ENCODE data around the gene JAZF1.

The JAZF1 gene

DNA sequence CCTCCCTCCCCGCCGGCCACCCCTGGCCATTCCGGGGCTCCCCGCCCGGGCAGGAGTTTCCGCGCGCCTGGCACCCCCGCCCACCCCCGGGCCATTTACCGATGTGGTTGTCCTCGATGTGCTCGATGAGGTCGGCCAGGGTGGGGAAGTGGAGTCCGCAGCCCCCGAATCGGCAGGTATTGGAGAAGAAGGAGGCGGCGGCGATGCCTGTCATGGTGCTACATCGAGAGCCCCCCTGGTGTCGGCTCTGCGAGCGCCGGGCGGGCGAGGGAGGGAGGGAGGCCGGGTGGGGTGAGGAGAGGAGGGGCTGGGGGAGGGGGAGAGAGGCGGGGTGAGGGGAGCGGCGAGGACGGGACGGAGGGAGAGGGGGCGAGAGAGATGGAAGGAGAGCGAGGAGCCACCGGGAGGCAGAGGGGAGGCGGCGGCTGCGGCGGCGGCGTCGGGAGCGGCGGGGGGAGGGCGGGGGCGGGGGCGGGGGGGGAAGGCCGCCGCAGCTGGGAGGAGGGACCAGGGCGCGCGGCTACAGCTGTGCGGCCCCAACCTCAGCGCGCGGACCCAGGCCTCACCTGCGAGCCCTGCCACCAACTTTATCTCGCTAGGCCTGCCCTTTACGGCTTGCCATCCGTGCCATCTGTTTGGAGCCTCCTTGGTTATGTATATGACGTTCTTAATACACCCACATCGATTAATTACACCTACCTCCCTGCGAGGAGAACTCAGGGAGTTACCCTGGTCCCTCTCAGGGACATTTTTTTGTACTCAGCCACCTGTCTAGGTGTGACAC, at the start of gene JAZF1:
JAZF1 (minus strand) TSS at position 432 of the 784 bp plus-strand sequence.
- DNase-seq (ENCODE audit: low read depth): peak; percentile 41

DNA sequence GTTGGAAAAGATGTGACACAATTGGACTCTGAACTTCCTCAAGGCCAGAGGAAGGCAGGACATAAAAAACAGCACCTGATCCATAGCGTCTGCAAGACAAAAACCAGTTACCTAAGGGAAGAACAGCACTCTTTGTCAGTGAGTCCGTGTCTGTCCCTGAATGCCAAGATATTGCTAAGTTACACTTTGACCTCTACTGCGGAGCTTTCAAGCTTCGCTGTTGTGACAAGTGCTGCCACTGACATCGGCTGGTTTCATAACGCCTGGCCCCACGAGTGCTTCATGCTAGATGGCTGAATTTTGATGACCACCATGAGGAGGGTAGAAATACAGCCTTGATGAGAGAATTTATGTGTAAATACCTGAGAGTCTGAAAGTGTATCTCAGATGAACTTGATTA, 49.7 kb upstream of the JAZF1 start:
- no peak for DNase-seq (ENCODE audit: low read depth)

DNA sequence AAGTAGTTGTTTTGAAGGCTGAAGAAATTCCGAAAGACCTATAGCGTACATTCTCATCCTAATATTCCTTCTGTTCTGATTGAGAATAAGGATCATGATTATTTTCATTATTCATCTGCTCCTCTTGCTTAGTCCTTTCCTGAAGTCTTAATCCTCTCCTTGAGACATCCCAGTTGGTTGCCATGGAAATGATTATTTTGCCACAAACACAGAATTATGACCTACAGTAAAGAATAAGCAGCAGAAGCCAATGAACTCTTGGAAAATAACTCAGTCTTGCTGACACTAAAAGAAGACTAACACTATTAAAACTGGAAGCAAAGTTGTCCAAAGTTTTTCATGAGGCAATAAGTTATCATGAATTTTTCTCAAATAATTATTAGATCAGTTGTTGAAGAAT, 47.8 kb upstream of the JAZF1 start:
- DNase-seq (ENCODE audit: low read depth): peak; percentile 16

DNA sequence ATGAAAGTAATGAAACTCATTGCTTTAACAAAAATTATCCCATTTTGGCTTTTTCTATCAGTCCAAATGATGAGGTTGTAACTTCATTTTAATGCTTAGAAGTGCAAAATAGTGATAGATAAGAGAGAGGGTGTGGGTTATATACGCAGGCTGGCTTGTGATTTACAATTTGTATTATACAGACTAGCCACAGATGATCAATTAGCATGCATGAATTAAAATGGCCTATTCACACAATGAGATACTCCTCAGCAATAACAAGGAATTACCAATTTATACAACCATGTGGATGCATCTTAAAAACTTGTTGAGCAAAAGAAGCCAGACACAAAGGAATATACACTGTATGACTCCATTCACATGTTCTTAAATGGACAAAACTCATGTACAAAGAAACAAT, 45.4 kb upstream of the JAZF1 start:
- DNase-seq (ENCODE audit: low read depth): no peak

DNA sequence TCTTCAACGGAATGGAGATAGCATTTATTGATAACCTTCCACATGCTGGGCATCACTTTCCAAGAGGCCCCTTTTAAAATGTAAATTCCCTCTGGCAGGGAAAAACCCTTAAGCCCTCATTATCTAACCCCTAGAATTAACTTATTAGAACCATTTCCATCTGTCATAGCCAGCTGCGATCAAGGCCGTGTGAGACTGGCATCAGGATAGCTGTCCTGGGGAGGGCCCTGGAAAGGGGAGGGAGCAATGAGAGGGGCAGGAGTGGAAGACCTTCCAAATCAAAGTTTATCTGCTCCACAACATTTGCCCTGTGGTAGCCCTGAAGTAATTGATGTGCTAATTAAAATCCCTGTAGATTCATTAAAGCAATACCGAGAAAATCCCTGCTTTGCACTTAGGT, 45.0 kb upstream of the JAZF1 start:
- DNase-seq (ENCODE audit: low read depth): no peak

DNA sequence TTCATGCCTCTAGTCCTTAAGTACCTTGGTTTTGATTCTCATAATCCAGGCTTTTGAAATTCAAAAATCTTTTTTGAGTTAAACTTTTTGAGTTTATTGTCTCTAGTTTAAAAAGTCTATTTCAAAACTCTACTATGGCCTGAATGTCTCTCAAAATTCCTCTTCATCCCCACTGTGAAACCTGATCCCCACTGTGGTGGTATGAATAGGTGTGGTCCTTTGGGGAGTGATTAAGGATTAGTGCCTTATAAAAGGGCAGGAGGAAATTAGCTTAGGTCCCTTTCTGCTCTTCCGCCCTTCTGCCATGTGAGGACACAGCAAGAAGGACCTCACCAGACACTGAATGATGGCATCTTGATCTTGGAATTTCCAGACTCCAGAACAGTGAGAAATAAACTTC, 44.1 kb upstream of the JAZF1 start:
- no peak for DNase-seq (ENCODE audit: low read depth)

DNA sequence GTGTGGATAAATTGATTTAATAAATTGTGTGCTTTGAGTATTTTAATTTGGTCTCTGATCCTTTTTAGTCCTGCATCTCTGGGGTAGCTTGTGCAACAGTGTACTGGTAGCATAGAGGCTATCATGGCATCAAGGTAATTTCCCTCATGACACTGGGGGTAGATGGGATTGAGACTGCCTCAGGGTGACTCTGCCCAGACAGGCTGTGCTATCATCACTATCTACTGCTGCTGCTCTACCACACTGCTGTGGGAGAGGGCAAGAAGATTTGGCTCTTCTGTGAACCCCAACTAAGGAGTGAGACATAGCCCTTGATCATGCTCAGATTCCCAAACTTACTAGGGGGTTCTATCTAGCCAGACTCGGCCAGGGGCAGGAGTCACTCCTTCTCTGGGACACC, 43.6 kb upstream of the JAZF1 start:
- no peak for DNase-seq (ENCODE audit: low read depth)

DNA sequence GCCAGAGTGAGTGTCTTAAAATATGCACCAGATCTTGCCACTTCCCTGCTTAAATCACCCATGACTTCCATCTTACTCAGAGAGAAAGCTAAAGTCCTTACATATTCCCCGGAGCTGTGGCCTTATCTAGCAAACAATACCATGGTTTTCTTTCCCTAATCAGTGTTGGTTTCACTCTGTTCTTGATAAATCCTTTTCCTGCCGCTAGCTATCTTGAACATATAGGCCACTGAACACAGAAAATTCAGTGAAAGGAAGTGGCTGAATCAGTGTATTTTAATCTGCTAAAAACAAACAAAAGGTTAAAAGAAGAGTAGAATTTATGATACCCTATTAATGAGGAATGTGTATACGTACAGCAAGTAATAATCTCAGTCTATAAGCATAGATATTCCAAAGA, 42.0 kb upstream of the JAZF1 start:
- no peak for DNase-seq (ENCODE audit: low read depth)

DNA sequence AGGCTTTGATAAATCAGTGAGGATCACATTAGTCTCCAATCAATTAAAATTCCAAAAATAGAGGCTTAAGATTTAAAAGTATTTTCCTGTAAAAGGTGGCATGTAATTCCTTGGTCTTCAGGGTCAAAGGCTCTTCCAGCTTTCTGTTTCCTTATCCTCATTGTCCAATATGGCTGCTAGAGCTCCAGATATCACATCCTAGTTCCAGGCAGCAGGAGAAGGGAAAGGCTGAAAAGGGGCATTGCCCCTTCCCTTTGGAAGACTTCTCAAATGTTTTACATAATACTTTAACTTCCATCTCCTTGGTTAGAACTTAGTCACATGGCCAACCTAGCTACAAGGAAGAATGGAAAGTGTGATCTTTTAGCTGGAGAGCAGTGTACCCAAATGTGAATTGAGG, 39.2 kb upstream of the JAZF1 start:
- DNase-seq (ENCODE audit: low read depth): no peak

DNA sequence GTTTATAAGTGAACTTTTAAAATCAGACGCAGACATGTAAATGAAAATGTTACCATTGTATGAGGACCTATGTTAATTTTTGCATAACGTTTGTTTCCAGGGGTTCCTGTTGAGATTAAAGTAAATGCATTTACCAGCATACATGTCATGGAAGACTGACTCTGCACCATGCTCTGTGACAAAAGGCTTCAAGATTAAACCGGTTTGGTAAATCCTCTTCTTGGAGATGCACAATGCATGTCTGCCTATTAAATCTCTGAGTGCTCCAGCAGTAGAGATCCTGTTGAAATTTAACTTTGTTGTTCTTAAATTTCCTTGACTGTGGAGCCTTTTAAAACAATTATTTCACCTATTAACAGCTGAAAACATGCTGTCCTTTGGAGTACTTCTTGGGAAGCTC, 36.5 kb upstream of the JAZF1 start:
- DNase-seq (ENCODE audit: low read depth): no peak

DNA sequence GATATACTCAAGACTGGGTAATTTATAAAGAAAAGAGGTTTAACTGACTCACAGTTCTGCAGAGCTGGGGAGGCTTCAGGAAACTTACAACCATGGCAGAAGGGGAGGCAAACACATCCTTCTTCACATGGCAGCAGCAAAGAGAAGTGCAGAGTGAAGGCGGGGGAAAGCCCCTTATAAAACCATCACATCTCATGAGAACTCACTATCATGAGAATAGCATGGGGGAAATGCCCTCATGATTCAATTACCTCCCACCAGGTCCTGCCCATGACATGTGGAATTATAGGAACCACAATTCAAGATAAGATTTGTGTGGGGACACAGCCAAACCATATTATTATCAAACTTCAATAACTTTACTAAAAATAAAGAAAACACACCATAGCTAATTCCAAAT, 30.4 kb upstream of the JAZF1 start:
- DNase-seq (ENCODE audit: low read depth): no peak

DNA sequence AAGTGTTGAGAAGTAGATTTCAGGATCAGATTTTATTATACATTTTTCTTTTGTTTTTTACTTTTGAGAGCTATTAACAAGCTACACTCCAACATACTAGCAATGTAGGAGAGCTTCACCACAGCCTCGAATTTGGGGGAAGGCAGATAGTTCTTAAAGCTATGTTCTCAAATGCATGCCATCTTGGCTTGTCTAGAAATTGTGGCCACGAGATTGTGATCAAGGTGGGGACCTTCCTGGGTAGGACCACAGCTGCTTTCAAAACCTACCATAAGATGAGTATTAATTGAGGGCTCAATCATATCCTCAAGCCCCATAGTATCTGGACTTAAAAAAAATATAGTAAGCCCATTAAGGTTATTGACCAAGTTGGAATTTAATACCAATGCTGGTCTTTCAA, 27.9 kb upstream of the JAZF1 start:
- DNase-seq (ENCODE audit: low read depth): no peak

DNA sequence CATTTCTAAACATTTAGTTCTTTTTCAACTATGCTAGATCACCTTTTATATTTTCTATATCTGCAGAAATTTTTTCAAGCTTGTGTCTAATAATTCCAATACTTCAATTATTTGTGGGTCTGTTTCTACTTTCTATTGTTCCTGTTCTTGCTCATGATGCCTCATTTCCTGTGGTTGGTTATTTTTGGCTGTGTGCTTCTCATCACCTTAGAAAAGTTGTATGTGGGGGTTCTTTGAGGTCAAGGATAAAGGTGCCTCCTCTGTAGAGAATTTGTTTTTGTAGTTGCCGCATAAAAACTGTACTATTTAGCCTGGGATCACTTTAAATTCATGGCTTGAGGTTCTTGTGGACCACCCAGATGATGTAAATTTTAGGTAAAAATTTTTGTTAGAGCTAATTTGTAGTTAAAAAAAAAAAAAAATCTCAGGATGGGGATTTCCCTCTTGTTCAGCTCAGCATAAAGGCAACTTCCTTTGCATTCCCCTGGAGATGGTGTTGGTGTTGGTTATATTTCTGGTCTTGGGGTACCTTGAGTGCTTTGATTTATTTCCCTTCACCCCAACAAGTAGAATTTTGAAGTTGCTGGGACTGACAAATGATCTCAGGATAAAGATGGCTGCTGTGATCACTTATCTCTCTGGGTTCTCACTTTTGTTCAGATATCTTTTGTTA, 27.0 kb upstream of the JAZF1 start:
- peak; percentile 37 for DNase-seq (ENCODE audit: low read depth)

DNA sequence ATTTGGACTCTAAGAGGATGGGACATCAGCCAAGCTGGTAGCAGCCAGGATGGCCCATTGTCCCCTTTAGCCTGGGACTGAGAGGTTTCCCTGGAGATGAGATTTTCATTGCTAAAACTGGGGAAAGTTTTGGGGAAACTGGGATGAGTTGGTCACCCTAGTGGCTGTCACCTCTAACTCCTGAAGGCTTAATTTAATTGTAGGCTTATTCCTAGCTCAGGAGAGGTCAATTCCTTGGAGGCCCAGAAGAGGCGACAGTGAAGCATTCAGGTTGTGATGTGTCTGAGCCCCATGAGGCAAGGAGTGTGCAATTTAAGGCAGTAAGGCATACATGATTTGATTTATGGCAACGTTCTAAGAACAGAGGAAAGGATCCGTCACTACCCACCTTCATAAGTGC, 24.9 kb upstream of the JAZF1 start:
- DNase-seq (ENCODE audit: low read depth): no peak

DNA sequence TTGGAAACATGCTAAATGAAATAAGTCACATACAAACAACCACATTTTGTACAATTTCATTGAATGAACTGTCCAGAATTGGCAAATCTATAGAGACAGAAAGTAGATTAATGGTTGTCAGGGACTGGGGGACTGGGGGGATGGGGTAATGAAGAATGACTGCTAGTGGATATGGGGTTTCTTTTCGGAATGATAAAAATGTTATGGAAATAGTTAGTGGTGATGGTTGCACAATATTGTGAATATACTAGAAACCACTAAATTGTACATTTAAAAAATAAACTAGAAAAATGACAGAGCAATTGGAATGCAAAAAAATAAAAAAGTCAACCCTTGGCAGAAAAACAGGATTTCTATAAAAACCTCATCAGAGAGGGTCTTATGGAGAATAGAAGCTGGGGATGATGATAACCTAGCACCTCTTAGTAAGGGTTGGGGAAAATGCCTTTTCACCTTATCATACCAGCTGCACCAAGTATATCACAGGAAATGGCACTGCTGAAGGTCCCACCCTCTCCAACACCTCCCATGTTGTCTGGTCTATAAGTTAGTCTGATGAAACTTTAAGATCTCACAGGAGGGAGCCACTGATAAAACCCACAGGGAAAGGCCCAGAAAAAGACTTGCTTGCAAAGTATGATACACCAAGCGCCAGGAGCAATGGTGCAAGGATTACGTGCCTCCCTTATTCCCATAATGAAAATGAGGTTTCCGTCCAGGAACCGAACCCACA, 23.1 kb upstream of the JAZF1 start:
- DNase-seq (ENCODE audit: low read depth): peak; percentile 70

DNA sequence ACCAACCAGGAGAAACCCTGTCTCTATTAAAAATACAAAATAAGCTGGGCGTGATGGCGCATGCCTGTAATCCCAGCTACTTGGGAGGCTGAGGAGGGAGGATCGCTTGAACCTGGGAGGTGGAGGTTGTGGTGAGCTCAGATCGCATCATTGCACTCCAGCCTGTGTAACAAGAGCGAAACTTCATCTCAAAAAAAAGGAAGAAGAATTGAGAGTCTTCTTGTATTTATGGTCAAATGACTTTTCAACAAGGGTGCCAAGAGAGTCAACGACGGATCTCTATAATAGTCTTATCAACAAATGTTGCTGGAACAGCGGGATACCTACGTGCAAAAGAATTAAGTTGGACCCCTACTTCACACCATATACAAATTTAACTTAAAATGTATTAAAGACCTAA, 21.6 kb upstream of the JAZF1 start:
- no peak for DNase-seq (ENCODE audit: low read depth)

DNA sequence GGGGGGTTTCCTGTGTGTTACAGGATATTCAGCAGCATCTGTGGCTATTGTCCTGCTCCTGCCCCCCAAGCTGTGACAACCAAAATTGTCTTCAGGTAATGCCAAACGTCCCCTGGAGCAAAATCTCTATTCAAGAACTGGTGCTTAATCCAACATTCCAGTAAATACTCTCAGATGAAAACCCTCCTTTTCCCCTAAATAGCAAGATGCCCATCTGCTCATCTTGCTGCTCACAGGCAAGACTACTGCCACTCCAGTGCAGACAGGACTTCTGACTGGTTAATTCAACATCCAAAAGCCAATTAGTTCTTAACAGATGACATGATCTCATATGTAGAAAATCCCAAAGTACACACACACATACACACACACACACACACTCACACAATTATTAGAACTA, 20.5 kb upstream of the JAZF1 start:
- DNase-seq (ENCODE audit: low read depth): no peak

DNA sequence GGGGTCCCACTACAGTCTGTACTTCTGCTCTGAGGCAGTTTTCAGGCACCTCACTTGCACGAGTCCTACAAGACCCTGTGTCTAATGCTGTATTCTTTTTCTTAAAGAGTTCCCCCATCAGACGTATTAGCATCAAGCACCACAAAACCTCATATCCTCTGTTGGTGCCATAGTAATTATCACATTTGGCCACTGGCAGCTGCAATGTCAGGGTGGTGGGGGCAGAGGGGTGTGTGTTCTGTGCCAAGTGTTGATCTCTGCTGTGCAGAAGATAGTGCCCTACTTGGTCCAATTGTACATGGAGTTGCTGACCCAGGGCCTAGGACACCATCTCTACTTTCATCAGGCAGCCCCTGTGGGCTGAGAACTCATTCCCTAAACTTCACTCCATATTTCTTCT, 20.0 kb upstream of the JAZF1 start:
- no peak for DNase-seq (ENCODE audit: low read depth)

DNA sequence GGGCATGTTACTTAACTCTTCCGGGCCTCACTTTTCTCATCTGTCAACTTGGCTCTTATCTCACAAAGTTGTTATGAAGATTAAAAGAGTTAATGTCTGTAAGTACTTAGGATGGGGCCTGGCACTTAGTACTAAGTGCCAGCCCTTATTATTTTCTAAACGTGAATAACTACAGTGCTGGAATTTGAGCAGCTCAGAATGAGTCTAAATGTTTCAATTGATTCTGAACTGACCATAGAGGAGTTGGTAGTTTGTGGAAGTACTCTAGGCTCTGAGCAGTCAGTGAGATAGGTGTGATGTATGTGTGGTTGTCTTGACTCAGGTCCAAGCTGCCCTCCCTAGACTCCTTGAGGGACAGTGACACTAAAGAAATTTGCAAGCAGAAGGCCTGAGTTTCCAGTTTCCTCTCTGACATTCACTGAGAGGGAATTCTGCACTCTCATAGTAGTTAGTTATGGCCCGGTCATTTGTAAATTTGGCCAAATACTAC, 18.5 kb upstream of the JAZF1 start:
- DNase-seq (ENCODE audit: low read depth): no peak

DNA sequence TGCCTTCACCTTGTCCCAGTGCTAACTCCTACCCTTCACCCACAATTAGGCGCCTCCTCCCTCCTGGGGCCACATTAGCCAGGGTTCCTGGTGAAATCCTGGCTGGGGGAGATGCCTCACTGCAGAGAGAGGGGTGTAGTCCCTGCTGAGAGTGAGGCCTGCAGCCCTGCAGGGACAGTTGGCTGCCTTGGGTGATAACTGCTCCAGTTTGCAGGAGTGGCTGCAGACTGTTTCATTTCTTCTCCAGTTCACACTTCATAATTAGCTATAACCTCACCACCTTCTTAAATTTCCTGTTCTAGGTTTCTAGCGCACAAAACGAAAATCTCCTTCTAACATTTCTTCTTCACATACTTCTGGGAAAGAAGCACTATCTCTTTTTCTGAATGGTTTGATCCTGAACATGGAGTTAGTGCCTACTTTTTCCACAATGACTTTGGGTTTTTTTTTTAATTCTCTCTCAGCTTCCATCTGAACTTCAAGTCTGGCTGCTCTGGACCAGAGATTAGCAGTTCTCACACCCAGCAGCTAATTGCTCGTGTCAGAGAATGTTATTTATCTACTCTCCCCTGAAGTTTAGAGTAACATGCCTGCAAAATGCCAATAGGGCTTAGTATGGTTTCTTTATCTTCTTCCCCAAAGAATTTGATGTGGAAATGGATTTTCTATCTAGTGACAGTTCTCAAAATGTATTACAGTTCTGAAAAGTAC, 15.5 kb upstream of the JAZF1 start:
- no peak for DNase-seq (ENCODE audit: low read depth)

DNA sequence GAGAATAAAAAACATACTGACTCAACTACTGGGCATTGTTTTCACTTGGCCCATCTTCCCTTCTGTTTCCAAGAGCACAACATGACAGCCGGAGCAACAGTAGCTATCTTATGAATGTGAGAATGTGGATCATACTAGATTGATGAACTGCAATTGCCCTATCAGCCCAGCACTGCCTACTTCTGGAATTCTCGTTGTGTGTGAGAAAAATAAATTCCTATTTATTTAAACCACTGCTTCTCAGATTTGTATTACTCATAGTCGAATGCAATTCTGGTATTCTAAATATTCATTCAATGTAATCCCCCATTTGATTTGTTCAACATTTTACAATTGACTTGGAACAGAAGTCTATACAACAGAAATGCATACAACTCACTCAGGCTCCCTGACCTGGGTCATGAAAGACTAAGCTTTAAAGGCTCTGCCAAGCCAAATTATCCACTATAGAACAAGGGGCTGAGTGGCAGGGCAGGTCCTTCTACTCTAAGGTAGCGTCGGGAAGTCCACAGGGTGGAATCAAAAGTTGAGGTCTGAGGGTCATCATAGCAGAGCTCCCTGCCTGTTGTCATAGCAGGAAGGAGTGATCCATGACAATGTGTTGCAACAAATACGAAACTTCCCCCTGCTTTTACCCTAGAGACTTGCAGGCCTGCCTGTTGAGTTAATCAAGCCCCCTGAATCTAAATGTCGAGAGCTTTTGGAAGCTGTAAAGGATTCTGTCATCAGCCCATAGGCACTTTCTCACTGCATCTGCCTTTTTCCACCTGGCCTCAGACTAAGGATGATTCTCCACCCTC, 12.4 kb upstream of the JAZF1 start:
- DNase-seq (ENCODE audit: low read depth): peak; percentile 71

DNA sequence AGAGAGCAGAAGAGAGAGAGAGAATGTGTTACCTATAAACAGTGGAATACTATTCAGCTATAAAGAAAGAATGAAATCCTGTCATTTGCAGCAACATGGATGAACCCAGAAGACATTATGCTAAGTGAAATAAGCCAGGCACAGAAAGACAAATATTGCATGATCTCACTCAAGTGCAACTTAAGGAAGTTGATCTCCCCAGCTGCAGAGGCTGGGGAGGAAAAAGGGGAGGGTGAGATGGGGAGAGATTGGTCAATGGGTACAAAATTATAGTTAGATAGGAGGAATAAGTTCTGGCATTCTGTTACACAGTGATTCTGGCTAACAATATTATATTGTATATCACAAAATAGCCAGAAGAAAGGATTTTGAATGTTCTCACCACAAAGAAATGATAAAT, 11.2 kb upstream of the JAZF1 start:
- peak; percentile 40 for DNase-seq (ENCODE audit: low read depth)
